ENCODE data around the gene COLEC12.

- TF ChIP-seq CTCF (IDR thresholded peaks at IDR 0.05; ENCODE audit: insufficient read depth, low read length, poor library complexity, severe bottlenecking) (no peak), EZH2phosphoT487 (conservative IDR thresholded peaks at IDR 0.05; ENCODE audit: low read length) (no peak)
Observed at GRCh38 chr18:393574-393957, 106.9 kb downstream of the COLEC12 start.
